HuH-7.5 (cell line): Measurements from ENCODE around the gene PAGR1.
"Not testable (repeated sequence)": the region's sequence is repeated elsewhere in the genome, so short reads cannot be mapped to it uniquely, and the experiment has no call there.

Experiments
- DNase-seq: peaks from one replicate; pipeline ENCODE4 v3.0.0; 2011; ENCODE audit warnings: low spot score

PAGR1 gene

DNA sequence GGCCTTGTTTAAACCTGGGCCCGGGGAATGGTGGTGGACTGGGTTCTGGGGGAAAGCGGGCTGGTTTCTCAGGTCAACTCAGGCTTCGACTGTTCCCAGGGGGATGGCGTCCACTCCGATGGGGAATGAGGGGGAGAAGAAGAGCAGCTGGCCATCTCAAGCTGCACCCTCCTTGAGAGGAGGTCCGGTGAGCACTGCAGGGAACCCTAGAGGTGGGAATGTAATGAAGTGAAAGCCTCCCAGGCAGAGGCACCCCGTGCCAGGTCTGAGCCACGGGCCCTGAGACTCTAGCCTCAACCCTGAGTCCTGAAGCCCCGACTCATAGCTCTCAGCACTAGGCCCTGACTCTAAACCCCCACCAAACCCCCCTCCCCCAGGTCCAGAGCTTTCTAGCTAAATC, 48.3 kb downstream of the PAGR1 start:
- no peak for DNase-seq

DNA sequence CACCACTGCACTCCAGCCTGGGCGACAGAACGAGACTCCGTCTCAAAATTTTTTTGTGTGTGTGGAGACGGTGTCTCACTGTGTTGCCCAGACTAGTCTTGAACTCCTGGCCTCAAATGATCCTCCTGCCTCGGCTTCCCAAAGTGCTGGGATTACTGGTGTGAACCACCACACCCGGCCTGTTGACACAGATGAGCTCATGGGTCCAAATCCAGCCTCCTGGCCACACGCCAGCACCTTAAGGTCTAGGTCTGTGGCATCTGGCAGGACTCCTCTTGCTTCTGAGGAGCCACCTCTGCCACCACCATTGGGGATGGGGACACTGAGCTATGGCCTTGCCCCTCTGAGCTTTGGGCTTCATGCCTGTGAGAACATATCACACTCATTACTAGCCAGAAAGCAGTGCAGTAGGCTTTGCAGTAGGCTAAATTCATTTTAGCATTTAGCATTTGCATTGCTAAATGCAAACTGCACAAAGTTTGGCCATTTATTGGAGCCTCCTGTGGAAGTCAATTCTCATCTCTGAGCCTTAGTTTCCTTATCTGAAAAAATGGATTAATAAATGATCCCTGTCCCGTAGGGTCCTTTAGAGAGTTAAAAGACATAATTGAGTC, 52.6 kb downstream of the PAGR1 start:
- no peak for DNase-seq

DNA sequence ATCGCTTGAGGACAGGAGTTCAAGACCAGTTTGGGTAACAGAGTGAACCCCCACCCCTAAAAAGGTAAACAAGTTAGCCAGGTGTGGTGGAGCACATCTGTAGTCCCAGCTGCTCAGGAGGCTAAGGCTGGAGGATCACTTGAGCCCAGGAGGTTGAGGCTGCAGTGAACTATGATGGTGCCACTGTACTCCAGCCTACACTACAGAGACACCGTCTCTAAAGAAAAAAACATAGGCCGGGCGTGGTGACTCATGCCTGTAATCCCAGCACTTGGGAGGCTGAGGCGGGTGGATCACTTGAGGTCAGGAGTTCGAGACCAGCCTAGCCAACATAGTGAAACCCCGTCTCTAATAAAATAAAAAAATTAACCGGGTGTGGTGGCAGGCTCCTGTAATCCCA, 53.1 kb downstream of the PAGR1 start:
- not testable (repeated sequence) for DNase-seq
